Measurements from ENCODE around the gene MEGF6. TPM values are rescaled to one million over a fixed set of nuclear protein-coding genes. Genes with fewer than 3 reads are reported as not detected.
"Not testable (repeated sequence)": the region's sequence is repeated elsewhere in the genome, so short reads cannot be mapped to it uniquely, and the experiment has no call there.

The MEGF6 gene
- polyA plus RNA-seq, 1 donor (not counting 4 experiments of a cell fraction or from before 2014, with no cell fraction given): 0.24 TPM

GRCh38 chr1:3624200-3625136 lies 13.2 kb upstream of the MEGF6 start, which contains the start of gene TPRG1L:
TPRG1L (plus strand) TSS chr1:3625015; CDS start chr1:3625073, 58 bp downstream.
- dilution Hi-C loops (cut with MboI; ENCODE audit: extremely low pct_ligation_motif_present, low sequenced_read_pairs): loop anchor here (25.0 kb wide), 1 partner anchor 87 kb away; no protein-coding TSS in a partner anchor
- H3K4me3 ChIP-seq (ENCODE audit: control insufficient read depth in 2 of 3, extremely low read depth in 1 of 3, insufficient read depth in 2 of 3, low read depth in 1 of 3, low read length in 3 of 3): peak within 1 kb of the TSS; percentile 85 to 98 (median 92)
- H3K79me2 ChIP-seq (ENCODE audit: control insufficient read depth, insufficient read depth, low read length): no peaks in the 10 kb centered on the region
- peaks cover 16% of the 10 kb centered on the region for H3K4me1 ChIP-seq (ENCODE audit: control insufficient read depth, extremely low read depth, insufficient read depth, low read length)
- peak within 1 kb of the TSS; percentile 76 for H3K9ac ChIP-seq (ENCODE audit: control insufficient read depth, extremely low read depth, insufficient read depth, low read length)
- no peaks in the 10 kb centered on the region for H4K20me1 ChIP-seq (ENCODE audit: control insufficient read depth, extremely low read depth, insufficient read depth, low read length)
- no peak for FAIRE-seq
- H3K9me3 ChIP-seq (ENCODE audit: control insufficient read depth, low read depth, low read length): no peaks in the 10 kb centered on the region
- H2AFZ ChIP-seq (ENCODE audit: control insufficient read depth, low read length): peak within 1 kb of the TSS; percentile 93
- H3K27ac ChIP-seq (ENCODE audit: control insufficient read depth, insufficient read depth, low read length): no peak within 1 kb of the TSS
- H3K9me1 ChIP-seq (ENCODE audit: control insufficient read depth, extremely low read depth, insufficient read depth, low read length): no peaks in the 10 kb centered on the region
- DNase-seq (ENCODE audit: low read depth, low spot score): peak; percentile 59
- peaks cover 6 to 9% of the 10 kb centered on the region in 2 experiments for H3K36me3 ChIP-seq (ENCODE audit: control insufficient read depth in 2 of 2, extremely low read depth in 1 of 2, insufficient read depth in 2 of 2, low read length in 2 of 2)
- no peaks in the 10 kb centered on the region for H3K27me3 ChIP-seq (ENCODE audit: control insufficient read depth, extremely low read depth, insufficient read depth, low read length)
- peak within 1 kb of the TSS; percentile 99 for H3K4me2 ChIP-seq (ENCODE audit: control insufficient read depth, extremely low read depth, insufficient read depth, low read depth, low read length)
- TF ChIP-seq EZH2 (IDR thresholded peaks at IDR 0.05; ENCODE audit: low read length) (no peak), CTCF (optimal IDR thresholded peaks at IDR 0.05 in 1 of 3, IDR thresholded peaks at IDR 0.05 in 1 of 3, conservative IDR thresholded peaks at IDR 0.05 in 1 of 3; ENCODE audit: extremely low read depth in 1 of 3, insufficient read depth in 2 of 3, low read length in 3 of 3) (no peak)

GRCh38 chr1:3623441-3624199 lies 12.3 kb upstream of the MEGF6 start:
- Histone ChIP-seq H4K20me1 (ENCODE audit: control insufficient read depth, extremely low read depth, insufficient read depth, low read length) (no peaks in the 10 kb centered on the region), H3K9ac (ENCODE audit: control insufficient read depth, extremely low read depth, insufficient read depth, low read length) (peak overlapping the region; percentile 76), H3K9me3 (ENCODE audit: control insufficient read depth, low read depth, low read length) (no peaks in the 10 kb centered on the region), H3K79me2 (ENCODE audit: control insufficient read depth, insufficient read depth, low read length) (no peaks in the 10 kb centered on the region), H3K9me1 (ENCODE audit: control insufficient read depth, extremely low read depth, insufficient read depth, low read length) (no peaks in the 10 kb centered on the region), H3K4me3 (ENCODE audit: control insufficient read depth in 2 of 3, extremely low read depth in 1 of 3, insufficient read depth in 2 of 3, low read depth in 1 of 3, low read length in 3 of 3) (peak overlapping the region; percentile 85 to 98 (median 92)), H3K4me1 (ENCODE audit: control insufficient read depth, extremely low read depth, insufficient read depth, low read length) (peaks cover 16% of the 10 kb centered on the region), H3K27ac (ENCODE audit: control insufficient read depth, insufficient read depth, low read length) (no peak overlapping the region), H3K27me3 (ENCODE audit: control insufficient read depth, extremely low read depth, insufficient read depth, low read length) (no peaks in the 10 kb centered on the region), H3K36me3 (ENCODE audit: control insufficient read depth in 2 of 2, extremely low read depth in 1 of 2, insufficient read depth in 2 of 2, low read length in 2 of 2) (peaks cover 6 to 9% of the 10 kb centered on the region in 2 experiments), H3K4me2 (ENCODE audit: control insufficient read depth, extremely low read depth, insufficient read depth, low read depth, low read length) (peak overlapping the region; percentile 99), H2AFZ (ENCODE audit: control insufficient read depth, low read length) (peak overlapping the region; percentile 93)
- no peak for TF ChIP-seq EZH2 (IDR thresholded peaks at IDR 0.05; ENCODE audit: low read length)
- no peak for TF ChIP-seq CTCF (optimal IDR thresholded peaks at IDR 0.05 in 1 of 3, IDR thresholded peaks at IDR 0.05 in 1 of 3, conservative IDR thresholded peaks at IDR 0.05 in 1 of 3; ENCODE audit: extremely low read depth in 1 of 3, insufficient read depth in 2 of 3, low read length in 3 of 3)
- dilution Hi-C loops (cut with MboI; ENCODE audit: extremely low pct_ligation_motif_present, low sequenced_read_pairs): no loop called here
- no peak for DNase-seq (ENCODE audit: low read depth, low spot score)
- FAIRE-seq: no peak

- FAIRE-seq; H3K79me2 ChIP-seq (ENCODE audit: control insufficient read depth, insufficient read depth, low read length); H2AFZ ChIP-seq (ENCODE audit: control insufficient read depth, low read length); H3K9ac ChIP-seq (ENCODE audit: control insufficient read depth, extremely low read depth, insufficient read depth, low read length); dilution Hi-C loops (cut with MboI; ENCODE audit: extremely low pct_ligation_motif_present, low sequenced_read_pairs); H3K9me1 ChIP-seq (ENCODE audit: control insufficient read depth, extremely low read depth, insufficient read depth, low read length); H3K9me3 ChIP-seq (ENCODE audit: control insufficient read depth, low read depth, low read length); H3K27ac ChIP-seq (ENCODE audit: control insufficient read depth, insufficient read depth, low read length); H4K20me1 ChIP-seq (ENCODE audit: control insufficient read depth, extremely low read depth, insufficient read depth, low read length); H3K4me3 ChIP-seq (ENCODE audit: control insufficient read depth in 2 of 3, extremely low read depth in 1 of 3, insufficient read depth in 2 of 3, low read depth in 1 of 3, low read length in 3 of 3); H3K36me3 ChIP-seq (ENCODE audit: control insufficient read depth in 2 of 2, extremely low read depth in 1 of 2, insufficient read depth in 2 of 2, low read length in 2 of 2); H3K4me2 ChIP-seq (ENCODE audit: control insufficient read depth, extremely low read depth, insufficient read depth, low read depth, low read length); H3K27me3 ChIP-seq (ENCODE audit: control insufficient read depth, extremely low read depth, insufficient read depth, low read length); DNase-seq (ENCODE audit: low read depth, low spot score): not testable (repeated sequence)
- peaks cover 16% of the 10 kb centered on the region for H3K4me1 ChIP-seq (ENCODE audit: control insufficient read depth, extremely low read depth, insufficient read depth, low read length)
Observed at GRCh38 chr1:3622102-3622501, 10.8 kb upstream of the MEGF6 start.
